ENCODE results near the gene TMEM52.

- TF ChIP-seq, protein P1, sequence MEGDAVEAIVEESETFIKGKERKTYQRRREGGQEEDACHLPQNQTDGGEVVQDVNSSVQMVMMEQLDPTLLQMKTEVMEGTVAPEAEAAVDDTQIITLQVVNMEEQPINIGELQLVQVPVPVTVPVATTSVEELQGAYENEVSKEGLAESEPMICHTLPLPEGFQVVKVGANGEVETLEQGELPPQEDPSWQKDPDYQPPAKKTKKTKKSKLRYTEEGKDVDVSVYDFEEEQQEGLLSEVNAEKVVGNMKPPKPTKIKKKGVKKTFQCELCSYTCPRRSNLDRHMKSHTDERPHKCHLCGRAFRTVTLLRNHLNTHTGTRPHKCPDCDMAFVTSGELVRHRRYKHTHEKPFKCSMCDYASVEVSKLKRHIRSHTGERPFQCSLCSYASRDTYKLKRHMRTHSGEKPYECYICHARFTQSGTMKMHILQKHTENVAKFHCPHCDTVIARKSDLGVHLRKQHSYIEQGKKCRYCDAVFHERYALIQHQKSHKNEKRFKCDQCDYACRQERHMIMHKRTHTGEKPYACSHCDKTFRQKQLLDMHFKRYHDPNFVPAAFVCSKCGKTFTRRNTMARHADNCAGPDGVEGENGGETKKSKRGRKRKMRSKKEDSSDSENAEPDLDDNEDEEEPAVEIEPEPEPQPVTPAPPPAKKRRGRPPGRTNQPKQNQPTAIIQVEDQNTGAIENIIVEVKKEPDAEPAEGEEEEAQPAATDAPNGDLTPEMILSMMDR (IDR thresholded peaks at IDR 0.05), result no peak
- no peak for TF ChIP-seq POLR2A (IDR thresholded peaks at IDR 0.05)
Measured at GRCh38 chr1:1899967-1900327, 19.1 kb downstream of the TMEM52 start.
